Neural cell (in vitro differentiated cells): ENCODE results near the gene GOLGA3.

Experiments
- EZH2 ChIP-seq: fragments of 200-600, 300-800 bp; shearing (Covaris generic), sonication (generic); IDR thresholded peaks from 2 replicates; pipeline ENCODE4 v1.6.1; 2014; ENCODE audit warnings: antibody characterized with exemption, low read length, borderline replicate concordance, mild to moderate bottlenecking; ENCODE audit not compliant: insufficient read depth, poor library complexity, severe bottlenecking
- RAD21 ChIP-seq: fragments of 450-650 bp; conservative IDR thresholded peaks from 2 replicates; pipeline ENCODE4 v1.6.1; 2014; ENCODE audit warnings: antibody characterized with exemption, mild to moderate bottlenecking, moderate library complexity
- TF ChIP-seq, protein P1 (sequence below): fragments of 450-650 bp; IDR thresholded peaks from 2 replicates; pipeline ENCODE4 v1.5.1; 2014; ENCODE audit warnings: antibody characterized with exemption, mild to moderate bottlenecking, moderate library complexity; ENCODE audit not compliant: poor library complexity, severe bottlenecking

GRCh38 chr12:132723015-132723763, 105.5 kb downstream of the GOLGA3 start:
- TF ChIP-seq, protein P1, sequence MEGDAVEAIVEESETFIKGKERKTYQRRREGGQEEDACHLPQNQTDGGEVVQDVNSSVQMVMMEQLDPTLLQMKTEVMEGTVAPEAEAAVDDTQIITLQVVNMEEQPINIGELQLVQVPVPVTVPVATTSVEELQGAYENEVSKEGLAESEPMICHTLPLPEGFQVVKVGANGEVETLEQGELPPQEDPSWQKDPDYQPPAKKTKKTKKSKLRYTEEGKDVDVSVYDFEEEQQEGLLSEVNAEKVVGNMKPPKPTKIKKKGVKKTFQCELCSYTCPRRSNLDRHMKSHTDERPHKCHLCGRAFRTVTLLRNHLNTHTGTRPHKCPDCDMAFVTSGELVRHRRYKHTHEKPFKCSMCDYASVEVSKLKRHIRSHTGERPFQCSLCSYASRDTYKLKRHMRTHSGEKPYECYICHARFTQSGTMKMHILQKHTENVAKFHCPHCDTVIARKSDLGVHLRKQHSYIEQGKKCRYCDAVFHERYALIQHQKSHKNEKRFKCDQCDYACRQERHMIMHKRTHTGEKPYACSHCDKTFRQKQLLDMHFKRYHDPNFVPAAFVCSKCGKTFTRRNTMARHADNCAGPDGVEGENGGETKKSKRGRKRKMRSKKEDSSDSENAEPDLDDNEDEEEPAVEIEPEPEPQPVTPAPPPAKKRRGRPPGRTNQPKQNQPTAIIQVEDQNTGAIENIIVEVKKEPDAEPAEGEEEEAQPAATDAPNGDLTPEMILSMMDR, result no peak
- no peak for TF ChIP-seq EZH2
- TF ChIP-seq RAD21, result no peak
